Calu3 (cell line): ENCODE measurements around the gene ZNF507. TPM values are rescaled to one million over a fixed set of nuclear protein-coding genes. Genes with fewer than 3 reads are reported as not detected.

ENCODE experiments used
- BruUV-seq: library from RNA; stranded (reverse); fragments of 400-500 nt; replicated peaks from 2 replicates; lab custom pipeline; 2021; lab: Mats Ljungman, UMichigan
- CTCF ChIA-PET: fragments of 300-600 bp; sonication (Branson Sonifier 250); formaldehyde crosslinking; loops from one replicate; lab custom pipeline; 2022; ENCODE audit warnings: antibody characterized with exemption; lab: Charles Lee
- DNase-seq: peaks from one replicate; pipeline ENCODE4 v3.0.0; 2022
- H3K27ac Mint-ChIP-seq: one replicate; pipeline ENCODE4 v1.8.0; 2022; ENCODE audit warnings: mixed read lengths; ENCODE audit not compliant: unreplicated experiment
- H3K27me3 Mint-ChIP-seq: one replicate; pipeline ENCODE4 v1.8.0; 2022; ENCODE audit warnings: mixed read lengths; ENCODE audit not compliant: unreplicated experiment
- H3K36me3 Mint-ChIP-seq: one replicate; pipeline ENCODE4 v1.8.0; 2022; ENCODE audit warnings: mild to moderate bottlenecking, moderate library complexity, mixed read lengths; ENCODE audit not compliant: insufficient read depth, unreplicated experiment
- H3K4me1 Mint-ChIP-seq: one replicate; pipeline ENCODE4 v1.8.0; 2022; ENCODE audit warnings: mild to moderate bottlenecking, low read depth, mixed read lengths; ENCODE audit not compliant: unreplicated experiment
- H3K4me3 Mint-ChIP-seq: one replicate; pipeline ENCODE4 v1.8.0; 2022; ENCODE audit warnings: mild to moderate bottlenecking, low read depth, moderate library complexity, mixed read lengths; ENCODE audit not compliant: unreplicated experiment
- H3K9me3 Mint-ChIP-seq: one replicate; pipeline ENCODE4 v1.8.0; 2022; ENCODE audit warnings: low read depth, mixed read lengths; ENCODE audit not compliant: unreplicated experiment
- intact Hi-C: fragments of 100-400 bp; cut with micrococcal nuclease; formaldehyde crosslinking; loops from one replicate; pipeline ENCODE4 v1.10.0; 2022; ENCODE audit not compliant: unreplicated experiment
- total RNA-seq: library from RNA; stranded (reverse); gene quantifications from 2 replicates; pipeline ENCODE4 v1.2.3, GENCODE V29; 2022
- TF ChIP-seq, protein P1 (sequence below): fragments of 200-600 bp; IDR thresholded peaks from one replicate; pipeline ENCODE4 v1.8.0; 2022; ENCODE audit warnings: antibody characterized with exemption; ENCODE audit not compliant: unreplicated experiment

The ZNF507 gene
- total RNA-seq, 1 experiment from 2014 or later, result 31.5 TPM

DNA sequence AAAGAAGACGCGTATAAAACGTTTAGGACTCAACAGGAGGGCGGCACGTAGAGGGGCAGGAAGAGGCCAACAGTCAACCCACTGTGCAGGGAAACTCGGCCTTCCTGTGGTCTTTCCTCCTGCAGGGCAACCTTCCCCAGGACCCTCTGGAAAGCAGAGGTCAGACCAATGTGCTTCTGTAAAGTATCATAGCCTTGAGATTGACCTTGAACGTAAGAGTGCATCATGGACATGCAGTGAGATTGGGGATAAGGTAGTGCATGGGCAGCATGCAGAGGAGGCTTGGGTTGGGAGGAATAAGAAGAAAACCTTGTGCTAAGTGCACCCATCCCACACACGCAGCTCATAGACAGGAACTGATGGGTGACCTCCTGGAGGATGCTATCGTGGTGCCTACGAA lies 34.0 kb upstream of the ZNF507 start:
- Mint-ChIP-seq H3K9me3 (no peaks in the 10 kb centered on the region), H3K4me1 (peaks cover 10% of the 10 kb centered on the region), H3K27ac (no peak overlapping the region), H3K36me3 (no peaks in the 10 kb centered on the region), H3K4me3 (no peak overlapping the region), H3K27me3 (peaks cover 96% of the 10 kb centered on the region)
- no TSS peak for BruUV-seq
- CTCF ChIA-PET, result no interaction called here
- no peak for DNase-seq
- TF ChIP-seq, protein P1, sequence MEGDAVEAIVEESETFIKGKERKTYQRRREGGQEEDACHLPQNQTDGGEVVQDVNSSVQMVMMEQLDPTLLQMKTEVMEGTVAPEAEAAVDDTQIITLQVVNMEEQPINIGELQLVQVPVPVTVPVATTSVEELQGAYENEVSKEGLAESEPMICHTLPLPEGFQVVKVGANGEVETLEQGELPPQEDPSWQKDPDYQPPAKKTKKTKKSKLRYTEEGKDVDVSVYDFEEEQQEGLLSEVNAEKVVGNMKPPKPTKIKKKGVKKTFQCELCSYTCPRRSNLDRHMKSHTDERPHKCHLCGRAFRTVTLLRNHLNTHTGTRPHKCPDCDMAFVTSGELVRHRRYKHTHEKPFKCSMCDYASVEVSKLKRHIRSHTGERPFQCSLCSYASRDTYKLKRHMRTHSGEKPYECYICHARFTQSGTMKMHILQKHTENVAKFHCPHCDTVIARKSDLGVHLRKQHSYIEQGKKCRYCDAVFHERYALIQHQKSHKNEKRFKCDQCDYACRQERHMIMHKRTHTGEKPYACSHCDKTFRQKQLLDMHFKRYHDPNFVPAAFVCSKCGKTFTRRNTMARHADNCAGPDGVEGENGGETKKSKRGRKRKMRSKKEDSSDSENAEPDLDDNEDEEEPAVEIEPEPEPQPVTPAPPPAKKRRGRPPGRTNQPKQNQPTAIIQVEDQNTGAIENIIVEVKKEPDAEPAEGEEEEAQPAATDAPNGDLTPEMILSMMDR, result no peak
- intact Hi-C loops, result no loop called here

DNA sequence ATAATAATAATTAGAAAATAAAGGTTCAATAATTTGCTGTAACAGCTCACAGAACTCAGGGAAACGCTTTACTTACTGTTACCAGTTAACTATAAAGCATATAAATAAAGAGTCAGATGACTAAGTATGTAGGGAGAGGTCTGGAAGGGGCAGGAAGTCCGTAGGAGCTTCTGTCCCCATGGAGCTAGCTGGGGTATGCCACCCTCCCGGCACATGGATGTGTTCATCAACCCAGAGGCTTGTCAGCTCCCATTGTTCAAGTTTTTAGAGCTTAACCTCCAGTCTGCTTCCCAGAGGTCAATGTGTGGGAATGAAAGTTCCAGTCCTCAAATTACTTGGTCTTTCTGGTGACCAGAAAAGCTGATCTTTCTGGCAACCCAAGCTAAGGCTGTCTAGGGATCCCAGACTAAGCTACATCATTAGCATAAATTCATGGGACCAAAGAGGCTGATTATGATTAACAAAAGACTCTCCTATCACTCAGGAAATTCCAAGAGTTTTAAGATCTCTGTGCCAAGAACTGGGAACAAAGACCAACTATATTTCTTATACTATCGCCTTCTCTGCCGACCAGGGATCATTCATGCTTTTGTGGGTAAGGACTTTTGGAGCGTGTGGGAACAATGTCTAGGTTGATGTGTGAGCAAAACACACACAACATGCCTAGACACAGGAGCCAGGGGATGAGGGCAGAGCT lies 31.7 kb upstream of the ZNF507 start:
- intact Hi-C loops, result no loop called here
- DNase-seq, result no peak
- Mint-ChIP-seq H3K27ac (no peak overlapping the region), H3K36me3 (no peaks in the 10 kb centered on the region), H3K4me3 (no peak overlapping the region), H3K27me3 (peaks cover 77% of the 10 kb centered on the region), H3K9me3 (no peaks in the 10 kb centered on the region), H3K4me1 (peaks cover 10% of the 10 kb centered on the region)
- TF ChIP-seq, protein P1, result no peak
- CTCF ChIA-PET, result interaction anchor here (0.6 kb wide), 1 partner anchor 24 kb away, joined by 3 read pairs; no protein-coding TSS in a partner anchor
- no TSS peak for BruUV-seq

DNA sequence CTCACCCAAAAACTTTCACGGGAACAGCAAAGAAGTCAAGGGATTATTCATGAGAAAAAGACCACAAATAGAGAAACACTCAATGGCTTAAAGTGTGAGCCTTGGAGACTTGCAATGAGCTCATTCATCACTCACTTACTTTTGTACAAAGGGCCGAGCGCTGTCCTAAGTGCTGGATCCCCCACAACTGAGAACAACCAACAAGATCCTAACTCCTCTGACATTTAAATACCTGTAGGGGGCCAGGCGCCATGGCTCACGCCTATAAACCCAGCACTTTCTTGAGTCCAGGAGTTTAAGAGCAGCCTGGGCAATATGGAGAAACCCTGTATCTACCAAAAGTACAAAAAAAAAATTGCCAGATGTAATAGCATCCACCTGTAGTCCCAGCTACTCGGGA lies 29.4 kb upstream of the ZNF507 start:
- H3K9me3 Mint-ChIP-seq, result no peaks in the 10 kb centered on the region
- H3K27me3 Mint-ChIP-seq, result peaks cover 54% of the 10 kb centered on the region
- no TSS peak for BruUV-seq
- CTCF ChIA-PET, result interaction anchor here (0.6 kb wide), 1 partner anchor 308 kb away, joined by 3 read pairs; no protein-coding TSS in a partner anchor
- no peak overlapping the region for H3K27ac Mint-ChIP-seq
- no peaks in the 10 kb centered on the region for H3K4me1 Mint-ChIP-seq
- intact Hi-C loops, result no loop called here
- DNase-seq, result no peak
- TF ChIP-seq, protein P1, result no peak
- no peak overlapping the region for H3K4me3 Mint-ChIP-seq
- no peaks in the 10 kb centered on the region for H3K36me3 Mint-ChIP-seq

DNA sequence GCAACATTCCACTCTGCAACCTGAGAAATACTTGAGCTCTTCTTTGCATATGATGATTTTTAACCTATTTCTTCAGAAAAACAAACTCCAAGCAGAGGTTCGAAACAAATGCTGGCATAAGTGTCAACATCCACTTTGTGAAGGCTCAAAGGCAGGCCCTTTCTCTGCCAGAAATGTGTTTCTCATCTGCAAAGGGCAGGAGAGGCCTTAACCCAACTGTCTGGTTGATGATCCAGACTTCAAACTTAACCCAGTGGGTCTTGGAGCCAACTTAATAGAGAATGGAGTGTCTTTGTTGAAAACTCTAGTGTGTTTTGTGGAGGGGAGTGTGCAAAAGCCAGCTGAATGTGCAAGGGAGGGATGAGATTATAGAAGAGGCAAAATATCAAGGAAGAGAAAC lies 28.3 kb upstream of the ZNF507 start:
- no peaks in the 10 kb centered on the region for H3K36me3 Mint-ChIP-seq
- H3K4me3 Mint-ChIP-seq, result no peak overlapping the region
- no TSS peak for BruUV-seq
- CTCF ChIA-PET, result interaction anchor here (0.5 kb wide), 1 partner anchor 35 kb away, joined by 6 read pairs; no protein-coding TSS in a partner anchor
- H3K9me3 Mint-ChIP-seq, result no peaks in the 10 kb centered on the region
- H3K27me3 Mint-ChIP-seq, result peaks cover 51% of the 10 kb centered on the region
- DNase-seq, result no peak
- intact Hi-C loops, result no loop called here
- H3K4me1 Mint-ChIP-seq, result no peaks in the 10 kb centered on the region
- no peak overlapping the region for H3K27ac Mint-ChIP-seq
- TF ChIP-seq, protein P1, result no peak
